Loucy (cell line): Measurements from ENCODE around the gene NDUFV3.
"Not testable (repeated sequence)": the region's sequence is repeated elsewhere in the genome, so short reads cannot be mapped to it uniquely, and the experiment has no call there.

Experiments used
- EZH2phosphoT487 ChIP-seq: fragments of 200-600 bp; IDR thresholded peaks from 2 replicates; pipeline ENCODE4 v1.6.1; 2018; ENCODE audit warnings: antibody characterized with exemption, mild to moderate bottlenecking, moderate library complexity, borderline replicate concordance
- TF ChIP-seq, protein P1 (sequence below): fragments of 200-600 bp; sonication (generic); conservative IDR thresholded peaks from 2 replicates; pipeline ENCODE4 v1.5.1; 2014; ENCODE audit warnings: mild to moderate bottlenecking, antibody characterized with exemption, low read length

DNA sequence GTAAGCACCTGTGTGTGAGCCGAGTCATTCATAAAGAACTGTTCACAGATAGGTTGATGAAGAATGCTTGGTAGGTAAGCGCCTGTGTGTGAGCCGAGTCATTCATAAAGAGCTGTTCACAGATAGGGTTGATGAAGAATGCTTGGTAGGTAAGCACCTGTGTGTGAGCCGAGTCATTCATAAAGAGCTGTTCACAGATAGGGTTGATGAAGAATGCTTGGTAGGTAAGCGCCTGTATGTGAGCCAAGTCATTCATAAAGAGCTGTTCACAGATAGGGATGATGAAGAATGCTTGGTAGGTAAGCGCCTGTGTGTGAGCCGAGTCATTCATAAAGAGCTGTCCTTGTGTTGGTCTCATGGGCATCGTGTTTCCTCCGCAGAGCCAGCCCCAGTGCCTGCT is 15.4 kb downstream of the NDUFV3 start:
- TF ChIP-seq, protein P1, sequence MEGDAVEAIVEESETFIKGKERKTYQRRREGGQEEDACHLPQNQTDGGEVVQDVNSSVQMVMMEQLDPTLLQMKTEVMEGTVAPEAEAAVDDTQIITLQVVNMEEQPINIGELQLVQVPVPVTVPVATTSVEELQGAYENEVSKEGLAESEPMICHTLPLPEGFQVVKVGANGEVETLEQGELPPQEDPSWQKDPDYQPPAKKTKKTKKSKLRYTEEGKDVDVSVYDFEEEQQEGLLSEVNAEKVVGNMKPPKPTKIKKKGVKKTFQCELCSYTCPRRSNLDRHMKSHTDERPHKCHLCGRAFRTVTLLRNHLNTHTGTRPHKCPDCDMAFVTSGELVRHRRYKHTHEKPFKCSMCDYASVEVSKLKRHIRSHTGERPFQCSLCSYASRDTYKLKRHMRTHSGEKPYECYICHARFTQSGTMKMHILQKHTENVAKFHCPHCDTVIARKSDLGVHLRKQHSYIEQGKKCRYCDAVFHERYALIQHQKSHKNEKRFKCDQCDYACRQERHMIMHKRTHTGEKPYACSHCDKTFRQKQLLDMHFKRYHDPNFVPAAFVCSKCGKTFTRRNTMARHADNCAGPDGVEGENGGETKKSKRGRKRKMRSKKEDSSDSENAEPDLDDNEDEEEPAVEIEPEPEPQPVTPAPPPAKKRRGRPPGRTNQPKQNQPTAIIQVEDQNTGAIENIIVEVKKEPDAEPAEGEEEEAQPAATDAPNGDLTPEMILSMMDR = not testable (repeated sequence)
- TF ChIP-seq EZH2phosphoT487 = not testable (repeated sequence)
